DND-41 (cell line): ENCODE data around the gene ADIPOR1.

ENCODE experiments used
- CTCF ChIP-seq: IDR thresholded peaks from 2 replicates; pipeline ENCODE4 v1.5.1; 2012; ENCODE audit warnings: borderline replicate concordance, low read length, moderate library complexity, mild to moderate bottlenecking; ENCODE audit not compliant: poor library complexity, severe bottlenecking; ENCODE audit errors: extremely low read depth
- EZH2 ChIP-seq: IDR thresholded peaks from 3 replicates; pipeline ENCODE4 v1.6.1; 2012; ENCODE audit warnings: borderline replicate concordance, low read depth, mild to moderate bottlenecking, moderate library complexity, low read length, inconsistent platforms; ENCODE audit not compliant: severe bottlenecking

DNA sequence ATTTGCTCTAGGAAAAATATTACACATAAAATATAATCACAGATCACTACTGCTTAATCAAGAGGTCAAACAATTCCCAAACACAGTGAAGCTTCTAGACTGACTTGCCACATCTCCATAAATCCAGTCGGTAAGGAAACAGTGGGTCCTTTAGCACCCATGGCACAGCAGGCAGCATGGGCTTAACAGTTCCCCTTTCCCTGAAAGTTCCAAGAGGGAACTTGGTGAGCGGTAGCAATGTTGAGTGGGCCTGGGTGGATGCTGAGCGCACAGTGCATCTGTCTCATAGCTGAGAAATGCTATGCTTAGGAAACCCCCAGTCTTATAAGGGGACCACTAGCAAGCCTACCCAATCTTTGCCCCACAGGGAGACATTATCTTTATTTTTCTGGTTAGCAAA is 16.7 kb upstream of the ADIPOR1 start:
- TF ChIP-seq CTCF (no peak), EZH2 (no peak)
